GM13977 (cell line): Measurements from ENCODE around the gene NAPEPLD.

Experiments used
- DNase-seq: peaks from one replicate; pipeline ENCODE4 v3.0.0; 2012; ENCODE audit warnings: low spot score
- in situ Hi-C: fragments of 300-500 bp; cut with MboI; formaldehyde crosslinking; loops from one replicate; pipeline ENCODE4 v1.12.0; 2022; ENCODE audit warnings: low sequenced_read_pairs, low pct_unique_long_range_greater_than_20kb, mixed read lengths, inconsistent platforms; ENCODE audit not compliant: unreplicated experiment
- TF ChIP-seq, protein P1 (sequence below): IDR thresholded peaks from 2 replicates; pipeline ENCODE4 v1.5.1; 2012; ENCODE audit warnings: mild to moderate bottlenecking, control low read depth; ENCODE audit not compliant: insufficient read depth; ENCODE audit errors: extremely low read depth, missing control alignments

The NAPEPLD gene

DNA sequence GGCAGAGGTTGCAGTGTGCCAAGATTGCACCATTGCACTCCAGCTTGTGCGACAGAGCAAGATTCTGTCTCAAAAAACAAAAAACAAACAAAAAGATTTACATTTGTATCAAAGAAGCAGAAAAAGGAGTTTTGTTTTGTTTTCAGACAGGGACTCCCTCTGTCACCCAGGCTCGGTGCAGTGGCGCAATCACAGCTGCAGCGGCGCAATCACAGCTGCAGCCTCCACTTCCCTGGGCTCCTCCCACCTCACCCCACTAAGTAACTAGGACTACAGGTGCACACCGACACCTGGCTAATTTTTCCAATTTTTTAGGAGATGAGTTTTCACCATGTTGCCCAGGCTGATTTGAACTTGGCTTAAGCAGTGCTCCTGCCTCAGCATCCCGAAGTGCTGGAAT lies 72.1 kb downstream of the NAPEPLD start:
- TF ChIP-seq, protein P1, sequence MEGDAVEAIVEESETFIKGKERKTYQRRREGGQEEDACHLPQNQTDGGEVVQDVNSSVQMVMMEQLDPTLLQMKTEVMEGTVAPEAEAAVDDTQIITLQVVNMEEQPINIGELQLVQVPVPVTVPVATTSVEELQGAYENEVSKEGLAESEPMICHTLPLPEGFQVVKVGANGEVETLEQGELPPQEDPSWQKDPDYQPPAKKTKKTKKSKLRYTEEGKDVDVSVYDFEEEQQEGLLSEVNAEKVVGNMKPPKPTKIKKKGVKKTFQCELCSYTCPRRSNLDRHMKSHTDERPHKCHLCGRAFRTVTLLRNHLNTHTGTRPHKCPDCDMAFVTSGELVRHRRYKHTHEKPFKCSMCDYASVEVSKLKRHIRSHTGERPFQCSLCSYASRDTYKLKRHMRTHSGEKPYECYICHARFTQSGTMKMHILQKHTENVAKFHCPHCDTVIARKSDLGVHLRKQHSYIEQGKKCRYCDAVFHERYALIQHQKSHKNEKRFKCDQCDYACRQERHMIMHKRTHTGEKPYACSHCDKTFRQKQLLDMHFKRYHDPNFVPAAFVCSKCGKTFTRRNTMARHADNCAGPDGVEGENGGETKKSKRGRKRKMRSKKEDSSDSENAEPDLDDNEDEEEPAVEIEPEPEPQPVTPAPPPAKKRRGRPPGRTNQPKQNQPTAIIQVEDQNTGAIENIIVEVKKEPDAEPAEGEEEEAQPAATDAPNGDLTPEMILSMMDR: no peak
- in situ Hi-C loops: no loop called here
- no peak for DNase-seq

DNA sequence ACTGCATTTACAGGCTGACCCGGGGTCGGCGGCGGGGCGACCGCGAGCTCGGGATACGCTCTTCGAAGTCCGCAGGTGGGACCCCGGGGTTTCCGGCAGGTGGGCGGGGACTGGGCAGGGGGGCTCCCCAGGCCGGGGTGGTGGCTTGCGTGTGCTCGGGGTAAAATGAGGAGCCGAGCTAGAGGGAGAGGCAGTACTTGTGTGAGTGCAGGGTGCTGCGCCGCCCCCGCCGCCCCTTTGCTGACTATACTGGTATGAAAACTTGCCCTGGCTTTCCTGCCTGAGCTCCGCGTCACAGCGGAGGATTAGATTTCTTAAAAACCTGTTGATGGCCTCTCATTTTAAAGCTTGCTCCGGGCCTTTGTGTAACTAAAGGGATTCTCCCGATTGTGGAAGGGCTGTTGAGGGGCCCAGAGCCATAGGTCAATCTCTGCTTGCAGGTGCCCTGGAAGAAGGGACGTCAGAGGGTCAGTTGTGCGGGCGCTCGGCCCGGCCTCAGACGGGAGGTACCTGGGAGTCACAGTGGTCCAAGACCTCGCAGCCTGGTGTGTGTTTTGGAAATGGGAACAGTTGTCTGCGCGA lies 73.5 kb downstream of the NAPEPLD start:
- DNase-seq: peak; percentile 86
- TF ChIP-seq, protein P1: no peak
- in situ Hi-C loops: no loop called here

DNA sequence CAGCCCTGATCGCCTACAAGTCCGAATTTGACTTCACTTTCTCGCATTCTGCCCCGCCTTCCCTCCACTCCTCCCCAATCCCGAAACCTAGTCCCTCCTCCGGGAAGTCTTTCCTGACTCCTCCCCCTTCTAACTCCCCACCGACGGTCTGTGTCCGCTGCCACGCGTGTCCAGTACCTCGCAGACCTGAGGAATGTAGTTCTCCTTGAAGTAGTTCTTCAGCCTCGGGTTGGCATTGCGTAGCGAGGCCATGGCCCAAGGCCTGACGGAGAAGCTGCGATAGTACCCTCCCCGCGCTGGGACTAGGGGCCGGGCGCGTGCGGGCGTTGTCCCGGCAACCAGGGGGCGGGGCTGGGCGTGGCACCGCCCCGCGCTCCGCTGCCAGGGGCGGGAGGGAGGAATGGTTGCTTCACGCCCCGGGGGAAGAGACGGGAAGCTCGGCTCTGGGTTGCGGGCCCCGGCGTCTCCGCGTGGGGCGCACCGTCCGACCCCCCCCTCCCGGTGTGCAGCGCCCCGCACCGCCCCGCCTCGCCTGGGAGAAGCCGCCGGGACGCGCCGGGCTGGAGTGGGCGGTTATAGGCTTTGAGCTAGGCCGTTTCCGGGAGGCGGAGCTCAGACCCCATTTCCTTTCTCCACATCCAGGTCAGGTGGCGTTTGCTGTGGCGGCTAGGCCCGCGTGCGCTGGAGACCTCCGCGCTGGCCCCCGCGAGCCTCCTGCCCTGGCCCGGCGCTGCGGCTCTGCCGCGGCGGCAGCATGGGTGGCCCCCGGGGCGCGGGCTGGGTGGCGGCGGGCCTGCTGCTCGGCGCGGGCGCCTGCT lies 74.2 kb downstream of the NAPEPLD start, which contains the start of the genes ARMC10 and FBXL13:
Gene ARMC10 (plus strand): TSS at position 622 of the 818 bp plus-strand sequence. CDS start 133 bp downstream, at position 755.
Gene FBXL13 (minus strand): TSS at position 278 of the 818 bp plus-strand sequence.
- peak; percentile 92 for DNase-seq
- in situ Hi-C loops: loop anchor here (25.0 kb wide), 1 partner anchor 312 kb away; no protein-coding TSS in a partner anchor
- TF ChIP-seq, protein P1: no peak

DNA sequence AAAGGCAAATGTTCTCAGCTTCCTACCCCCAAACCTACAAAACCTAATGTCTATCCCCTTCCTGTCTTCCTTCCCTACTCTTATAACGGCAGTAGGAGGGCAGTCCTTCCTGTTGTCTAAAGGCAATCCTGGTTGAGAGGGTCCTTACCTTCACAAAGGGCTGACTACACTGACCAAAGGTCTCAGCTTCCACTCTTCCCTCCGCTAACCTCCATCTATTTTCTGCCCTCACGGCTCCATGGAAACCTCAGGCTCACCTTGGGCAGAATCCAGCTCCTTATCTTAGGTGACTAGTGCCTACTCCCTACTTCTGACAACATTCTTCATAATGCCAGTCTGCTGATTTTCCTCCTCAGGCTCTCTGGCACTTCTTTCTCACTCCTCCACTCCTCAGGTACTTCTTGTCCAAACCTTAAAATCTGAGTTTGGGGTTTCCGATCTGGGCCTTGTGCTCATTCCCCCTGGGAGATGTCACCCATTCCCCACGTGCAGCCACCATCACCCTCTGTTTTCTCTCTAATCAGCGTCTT lies 74.8 kb downstream of the NAPEPLD start:
- TF ChIP-seq, protein P1: no peak
- DNase-seq: no peak
- in situ Hi-C loops: loop anchor here (25.0 kb wide), 1 partner anchor 312 kb away; no protein-coding TSS in a partner anchor

DNA sequence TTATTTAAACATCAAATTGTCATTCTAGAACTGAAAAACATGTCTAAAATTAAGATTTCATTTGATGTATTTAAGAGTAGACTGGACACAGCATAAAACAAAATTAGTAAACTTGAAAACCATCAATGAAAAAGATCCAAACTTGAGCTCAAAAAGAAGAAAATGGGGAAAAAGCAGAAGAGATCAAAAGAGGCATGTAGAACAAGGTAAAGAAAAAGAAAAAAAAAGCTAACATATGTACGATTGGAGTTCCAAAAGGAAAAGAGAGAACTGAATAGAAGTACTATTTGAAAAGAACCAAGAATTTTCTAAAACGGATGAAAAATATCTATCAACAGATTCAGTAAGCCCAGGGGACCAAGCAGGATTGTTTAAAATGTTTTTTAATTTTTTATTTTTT lies 77.9 kb downstream of the NAPEPLD start:
- TF ChIP-seq, protein P1: no peak
- in situ Hi-C loops: loop anchor here (25.0 kb wide), 1 partner anchor 309 kb away; no protein-coding TSS in a partner anchor
- no peak for DNase-seq

DNA sequence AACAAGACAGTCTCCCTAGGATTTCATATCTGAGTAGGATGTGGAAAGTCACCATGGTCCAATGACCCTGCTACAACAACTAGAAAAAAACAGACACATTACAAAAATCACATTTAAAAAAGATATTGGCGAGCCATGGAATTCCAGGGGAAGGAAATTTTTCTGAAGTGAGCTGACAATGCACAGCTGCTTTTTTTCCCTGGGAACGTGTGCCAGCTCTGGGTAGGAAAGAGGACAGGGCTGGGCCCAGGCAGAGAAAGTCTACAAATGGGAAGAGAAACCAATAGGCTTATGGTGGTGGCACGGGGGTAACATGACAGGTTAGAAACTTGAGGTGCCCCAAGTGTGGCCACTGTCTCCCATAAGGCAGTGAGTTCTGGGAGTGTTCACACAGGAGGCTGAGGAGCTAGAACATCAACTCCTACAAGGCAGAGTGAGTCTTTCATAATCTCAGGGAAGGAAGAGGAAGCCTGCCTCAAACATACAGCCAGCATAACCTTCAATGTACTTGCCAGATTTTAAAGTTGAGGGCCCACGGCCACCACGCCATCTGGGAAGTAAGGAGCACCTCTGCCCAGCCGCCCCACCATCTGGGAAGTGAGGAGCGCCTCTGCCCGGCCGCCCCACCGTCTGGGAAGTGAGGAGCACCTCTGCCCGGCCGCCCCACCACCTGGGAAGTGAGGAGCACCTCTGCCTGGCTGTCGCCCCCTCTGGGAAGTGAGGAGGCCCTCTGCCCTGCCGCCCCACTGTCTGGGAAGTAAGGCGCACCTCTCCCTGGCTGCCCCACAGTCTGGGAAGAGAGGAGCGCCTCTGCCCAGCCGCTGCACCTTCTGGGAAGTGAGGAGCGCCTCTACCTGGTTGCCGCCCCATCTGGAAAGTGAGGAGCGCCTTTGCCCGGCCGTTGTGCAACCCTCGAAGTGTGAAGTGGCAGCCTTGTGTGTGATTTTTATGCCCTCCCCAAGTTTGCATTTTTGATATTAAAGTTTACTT lies 80.2 kb downstream of the NAPEPLD start:
- TF ChIP-seq, protein P1: no peak
- in situ Hi-C loops: loop anchor here (25.0 kb wide), 1 partner anchor 306 kb away; no protein-coding TSS in a partner anchor
- no peak for DNase-seq
